GM23338 (cell line): Measurements from ENCODE around the gene BMP8B. TPM values are rescaled to one million over a fixed set of nuclear protein-coding genes. Genes with fewer than 3 reads are reported as not detected.

Experiments used
- ATAC-seq: fragments of 200-7000 bp; cut with Tn5 transposase; 3 replicates; pipeline ENCODE4 v1.9.1; 2020
- DNase-seq: peaks from one replicate; pipeline ENCODE4 v3.0.0-alpha.2; 2015; ENCODE audit warnings: low spot score
- H2AFZ ChIP-seq: fragments of 200-600 bp; sonication (generic); 2 replicates; pipeline ENCODE4 v1.8.0; 2016; ENCODE audit warnings: antibody characterized with exemption, mild to moderate bottlenecking, moderate library complexity
- H3F3A ChIP-seq: fragments of 200-600 bp; sonication (generic); replicated peaks from 2 replicates; pipeline ENCODE4 v1.8.0; 2017; ENCODE audit warnings: antibody characterized with exemption, mixed run types, low read depth
- H3K27ac ChIP-seq: fragments of 200-600 bp; sonication (generic); 2 replicates; pipeline ENCODE4 v1.6.1; 2016; ENCODE audit warnings: low read depth
- H3K27me3 ChIP-seq: fragments of 200-600 bp; sonication (generic); 2 replicates; pipeline ENCODE4 v1.8.0; 2016; ENCODE audit warnings: mild to moderate bottlenecking, mixed run types, moderate library complexity; ENCODE audit not compliant: insufficient read depth
- H3K36me3 ChIP-seq: fragments of 200-600 bp; sonication (generic); 2 replicates; pipeline ENCODE4 v1.8.0; 2016; ENCODE audit warnings: mild to moderate bottlenecking; ENCODE audit not compliant: insufficient read depth
- H3K4me1 ChIP-seq: fragments of 200-600 bp; sonication (generic); 2 replicates; pipeline ENCODE4 v1.8.0; 2016; ENCODE audit warnings: mild to moderate bottlenecking, moderate library complexity; ENCODE audit not compliant: insufficient read depth
- H3K4me2 ChIP-seq: fragments of 200-600 bp; sonication (generic); 2 replicates; pipeline ENCODE4 v1.7.1; 2017; ENCODE audit warnings: mixed run types
- H3K4me3 ChIP-seq: fragments of 200-600 bp; sonication (generic); 2 replicates; pipeline ENCODE4 v1.6.1; 2016; ENCODE audit warnings: mixed run types
- H3K79me2 ChIP-seq: fragments of 200-600 bp; sonication (generic); replicated peaks from 2 replicates; pipeline ENCODE4 v1.8.0; 2017; ENCODE audit warnings: mild to moderate bottlenecking; ENCODE audit not compliant: insufficient read depth
- H3K9me2 ChIP-seq: fragments of 200-600 bp; sonication (generic); 2 replicates; pipeline ENCODE4 v1.8.0; 2017; ENCODE audit not compliant: insufficient read depth
- H4K20me1 ChIP-seq: fragments of 200-600 bp; sonication (generic); replicated peaks from 2 replicates; pipeline ENCODE4 v1.8.0; 2017; ENCODE audit warnings: mild to moderate bottlenecking; ENCODE audit not compliant: insufficient read depth
- H3K27ac Mint-ChIP-seq: 2 replicates; pipeline ENCODE4 v1.8.0; 2020; ENCODE audit warnings: inconsistent platforms, mild to moderate bottlenecking, moderate library complexity, mixed read lengths
- H3K27me3 Mint-ChIP-seq: 3 replicates; pipeline ENCODE4 v1.8.0; 2022; ENCODE audit warnings: low read depth, mild to moderate bottlenecking, moderate library complexity, mixed read lengths, inconsistent platforms; ENCODE audit not compliant: insufficient read depth, poor library complexity
- H3K36me3 Mint-ChIP-seq: 3 replicates; pipeline ENCODE4 v1.8.0; 2021; ENCODE audit warnings: low read depth, mild to moderate bottlenecking, inconsistent platforms, moderate library complexity, mixed read lengths
- H3K4me1 Mint-ChIP-seq: 3 replicates; pipeline ENCODE4 v1.8.0; 2020; ENCODE audit warnings: mild to moderate bottlenecking, inconsistent platforms, mixed read lengths
- H3K4me3 Mint-ChIP-seq: 3 replicates; pipeline ENCODE4 v1.8.0; 2021; ENCODE audit warnings: moderate library complexity, mild to moderate bottlenecking, inconsistent platforms, mixed read lengths
- H3K9me3 Mint-ChIP-seq: 3 replicates; pipeline ENCODE4 v1.8.0; 2020; ENCODE audit warnings: moderate library complexity, mild to moderate bottlenecking, inconsistent platforms, mixed read lengths
- CREB1 ChIP-seq: fragments of 250-450 bp; sonication (Bioruptor Pico); IDR thresholded peaks from 2 replicates; pipeline ENCODE4 v1.5.0; 2020; ENCODE audit warnings: low read depth, mild to moderate bottlenecking, moderate library complexity
- EZH2 ChIP-seq: fragments of 200-600 bp; sonication (generic); IDR thresholded peaks from one replicate; pipeline ENCODE4 v1.8.0; 2017; ENCODE audit warnings: antibody characterized with exemption, mild to moderate bottlenecking, low read depth; ENCODE audit not compliant: unreplicated experiment
- EZH2phosphoT487 ChIP-seq: fragments of 200-600 bp; sonication (generic); IDR thresholded peaks from one replicate; pipeline ENCODE4 v1.8.1; 2018; ENCODE audit warnings: antibody characterized with exemption; ENCODE audit not compliant: unreplicated experiment
- JUNB ChIP-seq: IDR thresholded peaks from one replicate; pipeline ENCODE4 v1.6.1; 2016; ENCODE audit warnings: antibody characterized with exemption; ENCODE audit not compliant: unreplicated experiment
- NANOG ChIP-seq: IDR thresholded peaks from 2 replicates; pipeline ENCODE4 v1.6.1; 2016; ENCODE audit warnings: antibody characterized with exemption, borderline replicate concordance
- POLR2AphosphoS5 ChIP-seq: IDR thresholded peaks from 2 replicates; pipeline ENCODE4 v1.6.1; 2016; ENCODE audit warnings: antibody characterized with exemption, low read depth
- STAT1 ChIP-seq: IDR thresholded peaks from one replicate; pipeline ENCODE4 v1.6.1; 2016; ENCODE audit warnings: antibody characterized with exemption; ENCODE audit not compliant: unreplicated experiment
- ZNF114 ChIP-seq: fragments of 250-450 bp; sonication (Bioruptor Pico); IDR thresholded peaks from 2 replicates; pipeline ENCODE4 v1.5.0; 2020; ENCODE audit warnings: mild to moderate bottlenecking, moderate library complexity
- ZNF331 ChIP-seq: fragments of 250-450 bp; sonication (Bioruptor Pico); IDR thresholded peaks from 2 replicates; pipeline ENCODE4 v1.5.0; 2020; ENCODE audit warnings: low read depth, mild to moderate bottlenecking, moderate library complexity
- polyA plus RNA-seq: library from polyadenylated mRNA; unstranded; fragments of >200 nt; fragmentation: Nextera tagmentation; extraction: Ambion mirVana; gene quantifications from 2 replicates; pipeline ENCODE4 v1.2.1, GENCODE V29; 2016
- total RNA-seq: library from RNA; depleted of rRNA; stranded (reverse); fragments of >200 nt; shearing (Covaris generic); gene quantifications from 2 replicates; pipeline ENCODE4 v1.2.3, GENCODE V29; 2014
- TF ChIP-seq, protein P1 (sequence below): IDR thresholded peaks from one replicate; pipeline ENCODE4 v1.6.1; 2018; ENCODE audit warnings: antibody characterized with exemption; ENCODE audit not compliant: unreplicated experiment
- TF ChIP-seq, protein P2 (sequence below): IDR thresholded peaks from 2 replicates; pipeline ENCODE4 v1.6.1; 2016; ENCODE audit warnings: antibody characterized with exemption
- TF ChIP-seq, protein P3 (sequence below): fragments of 250-450 bp; sonication (Bioruptor Pico); IDR thresholded peaks from 2 replicates; pipeline ENCODE4 v1.5.0; 2020; ENCODE audit warnings: mild to moderate bottlenecking, moderate library complexity
- TF ChIP-seq, protein P4 (sequence below), 2 experiments: fragments of 200-600 bp in 1 of 2; sonication (generic) in 1 of 2; conservative IDR thresholded peaks; 2 replicates each; pipeline versions ENCODE4 v1.5.1 to v1.6.1; 2016 to 2017; ENCODE audit warnings: antibody characterized with exemption in 2 of 2, low read depth in 2 of 2, mild to moderate bottlenecking in 2 of 2, moderate library complexity in 1 of 2

The BMP8B gene
- total and polyA plus RNA-seq, 2 experiments from 2014 or later = 0.16 to 0.90 TPM

DNA sequence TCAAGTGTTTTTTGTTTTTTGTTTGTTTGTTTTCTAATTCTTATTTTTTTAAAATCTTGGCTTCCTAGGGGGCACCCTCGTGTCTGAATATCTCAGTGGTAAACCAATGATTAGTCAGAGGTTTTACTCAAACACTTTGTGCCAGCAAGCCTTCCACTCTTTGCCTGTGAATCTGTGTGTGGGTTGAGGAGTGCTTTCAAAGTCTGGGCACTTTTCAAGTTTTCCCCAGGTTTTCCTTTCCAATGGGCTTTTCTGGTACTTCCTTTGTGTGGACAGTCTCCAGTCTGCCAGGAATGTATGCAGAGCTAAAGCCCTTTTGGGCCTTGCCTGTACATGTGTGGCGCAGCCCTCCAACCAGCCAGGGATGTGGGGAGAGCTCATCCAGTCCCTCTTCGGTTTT, 59.6 kb downstream of the BMP8B start:
- ATAC-seq = no peak
- Histone ChIP-seq H3K9me2 (no peaks in the 10 kb centered on the region), H4K20me1 (no peaks in the 10 kb centered on the region; the same call in 1 of the 2 replicates), H3K4me1 (no peaks in the 10 kb centered on the region), H3K27ac (no peak overlapping the region), H2AFZ (no peak overlapping the region), H3K79me2 (no peaks in the 10 kb centered on the region), H3K27me3 (peaks cover 100% of the 10 kb centered on the region), H3K36me3 (no peaks in the 10 kb centered on the region), H3K4me2 (no peak overlapping the region), H3K4me3 (no peak overlapping the region), H3F3A (no peaks in the 10 kb centered on the region)
- Mint-ChIP-seq H3K36me3 (no peaks in the 10 kb centered on the region), H3K27ac (no peak overlapping the region), H3K9me3 (no peaks in the 10 kb centered on the region), H3K27me3 (peaks cover 74% of the 10 kb centered on the region), H3K4me3 (no peak overlapping the region), H3K4me1 (no peaks in the 10 kb centered on the region)
- no peak for DNase-seq
- TF ChIP-seq CREB1 (no peak), EZH2 (no peak), EZH2phosphoT487 (no peak), ZNF331 (CRISPR knock-in tag) (no peak), NANOG (no peak), JUNB (no peak), POLR2AphosphoS5 (no peak), STAT1 (no peak), ZNF114 (no peak)
- TF ChIP-seq, protein P1, sequence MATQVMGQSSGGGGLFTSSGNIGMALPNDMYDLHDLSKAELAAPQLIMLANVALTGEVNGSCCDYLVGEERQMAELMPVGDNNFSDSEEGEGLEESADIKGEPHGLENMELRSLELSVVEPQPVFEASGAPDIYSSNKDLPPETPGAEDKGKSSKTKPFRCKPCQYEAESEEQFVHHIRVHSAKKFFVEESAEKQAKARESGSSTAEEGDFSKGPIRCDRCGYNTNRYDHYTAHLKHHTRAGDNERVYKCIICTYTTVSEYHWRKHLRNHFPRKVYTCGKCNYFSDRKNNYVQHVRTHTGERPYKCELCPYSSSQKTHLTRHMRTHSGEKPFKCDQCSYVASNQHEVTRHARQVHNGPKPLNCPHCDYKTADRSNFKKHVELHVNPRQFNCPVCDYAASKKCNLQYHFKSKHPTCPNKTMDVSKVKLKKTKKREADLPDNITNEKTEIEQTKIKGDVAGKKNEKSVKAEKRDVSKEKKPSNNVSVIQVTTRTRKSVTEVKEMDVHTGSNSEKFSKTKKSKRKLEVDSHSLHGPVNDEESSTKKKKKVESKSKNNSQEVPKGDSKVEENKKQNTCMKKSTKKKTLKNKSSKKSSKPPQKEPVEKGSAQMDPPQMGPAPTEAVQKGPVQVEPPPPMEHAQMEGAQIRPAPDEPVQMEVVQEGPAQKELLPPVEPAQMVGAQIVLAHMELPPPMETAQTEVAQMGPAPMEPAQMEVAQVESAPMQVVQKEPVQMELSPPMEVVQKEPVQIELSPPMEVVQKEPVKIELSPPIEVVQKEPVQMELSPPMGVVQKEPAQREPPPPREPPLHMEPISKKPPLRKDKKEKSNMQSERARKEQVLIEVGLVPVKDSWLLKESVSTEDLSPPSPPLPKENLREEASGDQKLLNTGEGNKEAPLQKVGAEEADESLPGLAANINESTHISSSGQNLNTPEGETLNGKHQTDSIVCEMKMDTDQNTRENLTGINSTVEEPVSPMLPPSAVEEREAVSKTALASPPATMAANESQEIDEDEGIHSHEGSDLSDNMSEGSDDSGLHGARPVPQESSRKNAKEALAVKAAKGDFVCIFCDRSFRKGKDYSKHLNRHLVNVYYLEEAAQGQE = no peak
- TF ChIP-seq, protein P2, sequence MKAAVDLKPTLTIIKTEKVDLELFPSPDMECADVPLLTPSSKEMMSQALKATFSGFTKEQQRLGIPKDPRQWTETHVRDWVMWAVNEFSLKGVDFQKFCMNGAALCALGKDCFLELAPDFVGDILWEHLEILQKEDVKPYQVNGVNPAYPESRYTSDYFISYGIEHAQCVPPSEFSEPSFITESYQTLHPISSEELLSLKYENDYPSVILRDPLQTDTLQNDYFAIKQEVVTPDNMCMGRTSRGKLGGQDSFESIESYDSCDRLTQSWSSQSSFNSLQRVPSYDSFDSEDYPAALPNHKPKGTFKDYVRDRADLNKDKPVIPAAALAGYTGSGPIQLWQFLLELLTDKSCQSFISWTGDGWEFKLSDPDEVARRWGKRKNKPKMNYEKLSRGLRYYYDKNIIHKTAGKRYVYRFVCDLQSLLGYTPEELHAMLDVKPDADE = no peak
- TF ChIP-seq, protein P3, sequence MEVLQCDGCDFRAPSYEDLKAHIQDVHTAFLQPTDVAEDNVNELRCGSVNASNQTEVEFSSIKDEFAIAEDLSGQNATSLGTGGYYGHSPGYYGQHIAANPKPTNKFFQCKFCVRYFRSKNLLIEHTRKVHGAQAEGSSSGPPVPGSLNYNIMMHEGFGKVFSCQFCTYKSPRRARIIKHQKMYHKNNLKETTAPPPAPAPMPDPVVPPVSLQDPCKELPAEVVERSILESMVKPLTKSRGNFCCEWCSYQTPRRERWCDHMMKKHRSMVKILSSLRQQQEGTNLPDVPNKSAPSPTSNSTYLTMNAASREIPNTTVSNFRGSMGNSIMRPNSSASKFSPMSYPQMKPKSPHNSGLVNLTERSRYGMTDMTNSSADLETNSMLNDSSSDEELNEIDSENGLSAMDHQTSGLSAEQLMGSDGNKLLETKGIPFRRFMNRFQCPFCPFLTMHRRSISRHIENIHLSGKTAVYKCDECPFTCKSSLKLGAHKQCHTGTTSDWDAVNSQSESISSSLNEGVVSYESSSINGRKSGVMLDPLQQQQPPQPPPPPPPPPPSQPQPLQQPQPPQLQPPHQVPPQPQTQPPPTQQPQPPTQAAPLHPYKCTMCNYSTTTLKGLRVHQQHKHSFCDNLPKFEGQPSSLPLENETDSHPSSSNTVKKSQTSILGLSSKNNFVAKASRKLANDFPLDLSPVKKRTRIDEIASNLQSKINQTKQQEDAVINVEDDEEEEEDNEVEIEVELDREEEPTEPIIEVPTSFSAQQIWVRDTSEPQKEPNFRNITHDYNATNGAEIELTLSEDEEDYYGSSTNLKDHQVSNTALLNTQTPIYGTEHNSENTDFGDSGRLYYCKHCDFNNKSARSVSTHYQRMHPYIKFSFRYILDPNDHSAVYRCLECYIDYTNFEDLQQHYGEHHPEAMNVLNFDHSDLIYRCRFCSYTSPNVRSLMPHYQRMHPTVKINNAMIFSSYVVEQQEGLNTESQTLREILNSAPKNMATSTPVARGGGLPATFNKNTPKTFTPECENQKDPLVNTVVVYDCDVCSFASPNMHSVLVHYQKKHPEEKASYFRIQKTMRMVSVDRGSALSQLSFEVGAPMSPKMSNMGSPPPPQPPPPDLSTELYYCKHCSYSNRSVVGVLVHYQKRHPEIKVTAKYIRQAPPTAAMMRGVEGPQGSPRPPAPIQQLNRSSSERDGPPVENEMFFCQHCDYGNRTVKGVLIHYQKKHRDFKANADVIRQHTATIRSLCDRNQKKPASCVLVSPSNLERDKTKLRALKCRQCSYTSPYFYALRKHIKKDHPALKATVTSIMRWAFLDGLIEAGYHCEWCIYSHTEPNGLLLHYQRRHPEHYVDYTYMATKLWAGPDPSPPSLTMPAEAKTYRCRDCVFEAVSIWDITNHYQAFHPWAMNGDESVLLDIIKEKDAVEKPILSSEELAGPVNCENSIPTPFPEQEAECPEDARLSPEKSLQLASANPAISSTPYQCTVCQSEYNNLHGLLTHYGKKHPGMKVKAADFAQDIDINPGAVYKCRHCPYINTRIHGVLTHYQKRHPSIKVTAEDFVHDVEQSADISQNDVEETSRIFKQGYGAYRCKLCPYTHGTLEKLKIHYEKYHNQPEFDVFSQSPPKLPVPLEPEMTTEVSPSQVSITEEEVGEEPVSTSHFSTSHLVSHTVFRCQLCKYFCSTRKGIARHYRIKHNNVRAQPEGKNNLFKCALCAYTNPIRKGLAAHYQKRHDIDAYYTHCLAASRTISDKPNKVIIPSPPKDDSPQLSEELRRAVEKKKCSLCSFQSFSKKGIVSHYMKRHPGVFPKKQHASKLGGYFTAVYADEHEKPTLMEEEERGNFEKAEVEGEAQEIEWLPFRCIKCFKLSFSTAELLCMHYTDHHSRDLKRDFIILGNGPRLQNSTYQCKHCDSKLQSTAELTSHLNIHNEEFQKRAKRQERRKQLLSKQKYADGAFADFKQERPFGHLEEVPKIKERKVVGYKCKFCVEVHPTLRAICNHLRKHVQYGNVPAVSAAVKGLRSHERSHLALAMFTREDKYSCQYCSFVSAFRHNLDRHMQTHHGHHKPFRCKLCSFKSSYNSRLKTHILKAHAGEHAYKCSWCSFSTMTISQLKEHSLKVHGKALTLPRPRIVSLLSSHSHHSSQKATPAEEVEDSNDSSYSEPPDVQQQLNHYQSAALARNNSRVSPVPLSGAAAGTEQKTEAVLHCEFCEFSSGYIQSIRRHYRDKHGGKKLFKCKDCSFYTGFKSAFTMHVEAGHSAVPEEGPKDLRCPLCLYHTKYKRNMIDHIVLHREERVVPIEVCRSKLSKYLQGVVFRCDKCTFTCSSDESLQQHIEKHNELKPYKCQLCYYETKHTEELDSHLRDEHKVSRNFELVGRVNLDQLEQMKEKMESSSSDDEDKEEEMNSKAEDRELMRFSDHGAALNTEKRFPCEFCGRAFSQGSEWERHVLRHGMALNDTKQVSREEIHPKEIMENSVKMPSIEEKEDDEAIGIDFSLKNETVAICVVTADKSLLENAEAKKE (CRISPR knock-in tag) = no peak
- TF ChIP-seq, protein P4, sequence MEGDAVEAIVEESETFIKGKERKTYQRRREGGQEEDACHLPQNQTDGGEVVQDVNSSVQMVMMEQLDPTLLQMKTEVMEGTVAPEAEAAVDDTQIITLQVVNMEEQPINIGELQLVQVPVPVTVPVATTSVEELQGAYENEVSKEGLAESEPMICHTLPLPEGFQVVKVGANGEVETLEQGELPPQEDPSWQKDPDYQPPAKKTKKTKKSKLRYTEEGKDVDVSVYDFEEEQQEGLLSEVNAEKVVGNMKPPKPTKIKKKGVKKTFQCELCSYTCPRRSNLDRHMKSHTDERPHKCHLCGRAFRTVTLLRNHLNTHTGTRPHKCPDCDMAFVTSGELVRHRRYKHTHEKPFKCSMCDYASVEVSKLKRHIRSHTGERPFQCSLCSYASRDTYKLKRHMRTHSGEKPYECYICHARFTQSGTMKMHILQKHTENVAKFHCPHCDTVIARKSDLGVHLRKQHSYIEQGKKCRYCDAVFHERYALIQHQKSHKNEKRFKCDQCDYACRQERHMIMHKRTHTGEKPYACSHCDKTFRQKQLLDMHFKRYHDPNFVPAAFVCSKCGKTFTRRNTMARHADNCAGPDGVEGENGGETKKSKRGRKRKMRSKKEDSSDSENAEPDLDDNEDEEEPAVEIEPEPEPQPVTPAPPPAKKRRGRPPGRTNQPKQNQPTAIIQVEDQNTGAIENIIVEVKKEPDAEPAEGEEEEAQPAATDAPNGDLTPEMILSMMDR (conservative IDR thresholded peaks at IDR 0.05; ENCODE audit: low read depth in 2 of 2) = no peak
